ENCODE data around the gene AKT1S1.

AKT1S1 gene

DNA sequence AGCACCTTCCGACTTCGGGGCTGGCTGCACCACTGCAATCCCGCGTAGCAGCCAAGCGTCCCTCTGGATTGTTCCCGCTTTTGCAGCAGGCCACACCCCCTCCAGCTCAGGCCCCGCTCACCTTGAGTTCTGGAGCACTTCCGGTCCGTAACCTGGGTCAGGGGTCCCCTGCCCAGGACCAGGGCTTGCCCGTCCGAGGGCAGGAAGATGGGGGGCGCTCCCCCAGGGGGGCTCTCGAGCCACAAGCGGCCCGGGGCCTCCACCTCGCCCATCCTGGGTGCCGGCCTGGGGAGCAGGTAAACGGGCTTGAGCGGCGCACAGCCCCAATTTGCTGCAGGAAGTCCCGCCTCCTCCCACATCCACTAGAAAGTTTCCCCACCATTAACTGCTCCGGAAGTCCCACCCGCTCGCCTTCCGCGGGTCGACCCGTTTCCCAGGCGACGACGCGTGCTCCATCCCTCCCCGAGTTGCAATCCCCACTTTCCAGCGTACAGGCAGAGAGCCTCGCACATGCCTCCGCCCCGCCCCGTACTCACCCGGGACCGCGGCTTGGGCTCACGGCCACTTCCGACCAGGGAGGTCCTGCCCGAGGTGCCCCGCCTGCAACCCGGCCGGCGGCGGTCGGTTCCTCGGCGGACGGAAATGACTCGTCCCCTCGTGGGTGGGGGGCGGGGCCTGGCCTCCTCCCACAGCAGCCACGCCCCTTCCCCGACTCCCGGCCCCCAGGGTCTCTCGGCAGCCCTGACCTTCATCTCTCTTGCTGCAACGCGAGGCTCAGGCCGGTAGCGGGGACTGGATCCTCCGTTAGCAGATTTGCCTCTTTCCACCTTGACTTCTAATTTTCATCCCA lies 10.0 kb downstream of the AKT1S1 start, which contains the start of gene PNKP:
TSS of gene PNKP (minus strand) at position 644 of the 850 bp plus-strand sequence. CDS start at position 272, 372 bp downstream.
- DNase-seq (ENCODE audit: low read depth), result peak; percentile 78

DNA sequence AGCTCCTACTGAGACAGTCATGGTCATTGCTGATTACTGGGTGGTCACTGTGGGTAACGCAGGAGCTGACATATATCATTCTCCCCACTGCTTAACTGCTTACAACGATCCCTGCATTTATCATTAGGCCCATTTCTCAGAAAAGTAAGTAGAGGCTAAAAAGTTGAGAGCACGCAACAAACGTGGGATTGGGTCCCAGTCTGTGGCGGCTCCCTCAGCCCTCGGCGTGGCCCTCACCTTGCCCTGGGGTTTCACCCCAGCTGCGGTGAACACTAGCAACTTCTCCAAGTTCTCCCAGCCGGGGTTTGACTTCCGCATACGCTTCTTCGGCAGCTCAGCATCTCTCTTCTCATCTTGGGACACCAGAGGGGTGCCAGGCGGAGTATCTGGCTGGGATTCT lies 12.3 kb downstream of the AKT1S1 start:
- DNase-seq (ENCODE audit: low read depth), result no peak

DNA sequence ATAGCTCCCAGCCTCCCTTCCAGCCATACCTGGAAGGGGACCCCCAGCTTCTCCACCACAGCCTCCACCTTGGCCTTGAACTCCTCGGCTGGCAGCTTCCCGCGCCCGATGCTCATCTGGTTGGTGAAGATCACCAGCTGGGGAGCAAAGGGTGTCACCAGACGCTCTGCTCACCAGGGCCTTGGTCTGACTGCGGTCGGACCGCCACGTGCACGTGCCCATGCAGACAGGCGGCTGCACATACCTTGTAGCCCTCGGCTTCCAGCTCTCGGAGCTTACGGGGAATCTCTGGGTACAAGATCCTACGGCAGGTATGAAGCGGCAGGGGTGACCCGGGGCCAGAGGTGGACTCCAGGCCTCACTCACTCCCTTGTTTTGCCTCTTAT lies 13.2 kb downstream of the AKT1S1 start:
- no peak for DNase-seq (ENCODE audit: low read depth)

GRCh38 chr19:49863254-49863934 lies 13.8 kb downstream of the AKT1S1 start:
- no peak for DNase-seq (ENCODE audit: low read depth)

- DNase-seq (ENCODE audit: low read depth), result no peak
Observed at GRCh38 chr19:49862391-49863253, 14.5 kb downstream of the AKT1S1 start.

DNA sequence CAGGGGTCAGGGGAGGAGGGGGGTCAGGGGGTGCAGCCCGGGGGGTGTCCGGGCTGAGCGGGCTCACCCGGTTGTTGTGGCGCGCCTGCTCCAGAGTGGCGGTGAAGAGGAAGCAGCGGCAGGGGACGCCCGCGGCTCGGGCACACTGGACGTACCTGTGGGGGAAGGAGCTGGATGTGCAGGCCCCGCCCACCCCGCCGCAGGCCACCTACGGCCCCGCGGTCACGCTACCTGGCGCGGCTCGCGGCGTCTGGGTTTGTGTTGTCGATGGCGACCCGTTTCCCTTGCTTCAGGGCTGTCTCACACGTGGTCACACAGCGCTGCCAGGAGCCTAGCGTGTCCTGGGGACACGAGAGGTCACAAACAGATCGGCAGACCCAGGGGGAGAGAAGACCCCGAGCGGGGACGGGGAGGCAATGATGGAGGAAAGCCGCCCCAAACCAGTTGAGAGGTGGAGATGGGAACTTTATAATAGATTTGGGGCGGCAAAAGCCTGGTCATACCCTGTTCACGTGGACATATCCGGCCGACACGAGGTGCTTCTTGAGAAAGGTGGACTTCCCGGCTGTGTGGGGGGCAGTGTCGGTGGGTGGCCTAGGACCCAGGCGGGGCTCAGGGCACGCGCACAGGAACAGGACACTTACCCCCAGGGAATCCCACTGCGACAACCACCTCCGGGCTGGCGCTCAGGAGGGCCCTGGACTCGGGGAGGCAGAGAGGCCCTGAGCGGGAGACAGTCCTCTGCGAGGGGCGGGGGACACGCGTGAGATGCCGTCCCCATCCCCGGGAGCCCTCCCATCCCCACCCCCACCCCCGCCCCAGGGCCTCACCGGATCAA lies 15.4 kb downstream of the AKT1S1 start:
- DNase-seq (ENCODE audit: low read depth), result no peak

GRCh38 chr19:49861107-49861506 lies 16.0 kb downstream of the AKT1S1 start:
- DNase-seq (ENCODE audit: low read depth), result no peak

DNA sequence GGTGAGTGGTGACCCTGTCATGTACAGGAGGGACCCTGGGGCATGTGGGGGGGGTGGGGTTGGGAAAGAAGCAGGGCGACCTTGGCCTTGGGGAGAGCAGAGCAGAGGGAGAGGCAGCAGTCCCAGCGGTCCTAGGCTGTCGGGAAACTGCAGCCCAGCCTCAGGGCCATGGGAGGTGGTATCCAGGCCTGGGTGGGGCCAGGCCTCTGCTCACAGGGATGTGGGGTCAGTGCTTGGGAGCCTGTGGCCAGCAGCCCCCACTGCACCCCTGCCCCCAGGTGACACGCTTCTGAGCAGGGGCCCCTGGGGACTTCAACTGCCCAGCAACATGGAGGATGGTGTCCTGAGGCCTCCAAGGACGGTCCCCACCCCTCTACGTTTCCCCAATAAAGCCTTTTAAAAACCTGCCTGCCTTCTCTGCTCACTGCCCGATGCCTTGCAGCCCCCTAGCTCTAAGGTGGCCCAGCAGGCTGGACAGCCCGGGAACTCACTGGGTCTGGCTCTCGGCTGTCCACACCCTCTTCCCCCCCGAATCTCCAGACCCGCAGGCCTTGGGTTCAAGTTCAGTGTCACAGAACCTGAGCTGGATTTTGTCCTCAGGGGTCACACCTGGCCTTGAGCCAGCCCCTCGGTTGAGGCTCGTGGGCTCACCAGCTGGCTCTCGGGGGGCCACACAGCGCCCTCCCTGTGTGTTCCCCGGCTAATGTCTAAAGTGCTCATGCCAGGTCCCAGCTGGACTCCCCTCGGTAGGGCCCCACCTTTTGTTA lies 16.6 kb downstream of the AKT1S1 start:
- DNase-seq (ENCODE audit: low read depth), result no peak

- no peak for DNase-seq (ENCODE audit: low read depth)
Observed at GRCh38 chr19:49859682-49860335, 17.3 kb downstream of the AKT1S1 start.

- no peak for DNase-seq (ENCODE audit: low read depth)
Observed at GRCh38 chr19:49858088-49858985, 18.8 kb downstream of the AKT1S1 start.

GRCh38 chr19:49857838-49858087 lies 19.4 kb downstream of the AKT1S1 start:
- no peak for DNase-seq (ENCODE audit: low read depth)

GRCh38 chr19:49857061-49857837 lies 19.9 kb downstream of the AKT1S1 start:
- DNase-seq (ENCODE audit: low read depth), result no peak

- no peak for DNase-seq (ENCODE audit: low read depth)
Observed at GRCh38 chr19:49856574-49857021, 20.6 kb downstream of the AKT1S1 start.

- DNase-seq (ENCODE audit: low read depth), result no peak
Observed at GRCh38 chr19:49855676-49856573, 21.2 kb downstream of the AKT1S1 start.

GRCh38 chr19:49855277-49855675 lies 21.9 kb downstream of the AKT1S1 start:
- no peak for DNase-seq (ENCODE audit: low read depth)

DNA sequence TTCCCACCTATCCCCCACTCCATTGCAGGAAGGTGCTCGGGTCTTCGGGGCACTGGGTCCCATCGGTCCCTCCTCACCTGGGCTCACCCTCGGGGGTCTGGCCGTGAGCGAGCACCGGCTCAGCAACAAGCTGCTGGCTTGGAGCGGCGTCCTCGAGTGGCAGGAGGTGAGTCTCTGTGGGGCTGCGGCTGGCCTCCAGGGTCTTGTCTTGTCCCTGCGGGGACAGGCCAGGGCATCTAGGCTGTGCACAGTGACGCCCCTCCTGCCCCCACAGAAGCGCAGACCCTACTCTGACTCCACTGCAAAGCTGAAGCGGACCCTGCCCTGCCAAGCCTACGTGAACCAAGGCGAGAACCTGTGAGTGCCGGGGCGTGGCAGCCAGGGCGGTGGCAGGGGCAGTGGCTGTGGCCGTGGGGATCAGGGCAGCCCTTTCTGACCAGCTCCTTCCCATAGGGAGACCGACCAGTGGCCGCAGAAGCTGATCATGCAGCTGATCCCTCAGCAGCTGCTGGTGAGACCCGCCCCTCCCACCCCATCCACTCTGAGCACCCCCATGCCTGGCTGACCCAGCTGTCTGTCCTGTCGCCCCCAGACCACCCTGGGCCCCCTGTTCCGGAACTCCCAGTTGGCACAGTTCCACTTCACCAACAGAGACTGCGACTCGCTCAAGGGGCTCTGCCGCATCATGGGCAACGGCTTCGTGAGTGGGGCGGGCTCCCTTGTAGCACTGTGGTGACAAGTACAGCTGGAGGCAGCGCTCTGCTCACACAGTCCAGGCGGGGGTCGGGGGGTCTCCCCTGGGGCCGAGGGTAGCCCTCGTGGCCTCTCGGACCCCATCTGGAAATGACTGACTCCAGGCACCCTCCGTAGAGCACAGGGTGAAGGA lies 22.5 kb downstream of the AKT1S1 start:
- no peak for DNase-seq (ENCODE audit: low read depth)

All from activated T-helper 9 cell treated with anti-CD3 and anti-CD28 coated beads, Interleukin-2, amount 50 U/mL, for 16 hours (primary cell).